Fibroblast of the conjunctiva (primary cell): Measurements from ENCODE around the gene FCRLA.

Source experiments
- DNase-seq: peaks from one replicate; pipeline ENCODE4 v3.0.0-alpha.2; 2010; ENCODE audit warnings: low read depth

Gene FCRLA

GRCh38 chr1:161731981-161732718 is 25.1 kb downstream of the FCRLA start:
- no peak for DNase-seq

- no peak for DNase-seq
Observed at GRCh38 chr1:161733526-161733925, 26.5 kb downstream of the FCRLA start.

DNA sequence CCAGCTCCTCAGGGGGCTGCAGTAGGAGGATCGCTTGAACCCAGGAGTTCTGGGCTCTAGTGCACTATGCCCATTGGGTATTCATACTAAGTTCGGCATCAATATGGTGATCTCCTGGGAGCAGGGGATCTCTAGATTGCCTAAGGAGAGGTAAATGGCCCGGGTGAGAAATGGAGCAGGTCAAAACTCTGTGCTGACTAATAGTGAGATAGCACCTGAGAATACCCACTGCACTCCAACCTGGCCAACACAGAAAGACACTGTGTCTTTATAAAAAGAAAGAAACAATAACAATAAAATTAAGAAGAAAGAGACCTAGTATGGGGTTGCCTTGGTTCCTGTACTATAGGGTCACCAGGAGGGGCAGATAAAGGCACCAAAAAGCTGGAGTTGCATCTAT is 28.8 kb downstream of the FCRLA start:
- DNase-seq = no peak

DNA sequence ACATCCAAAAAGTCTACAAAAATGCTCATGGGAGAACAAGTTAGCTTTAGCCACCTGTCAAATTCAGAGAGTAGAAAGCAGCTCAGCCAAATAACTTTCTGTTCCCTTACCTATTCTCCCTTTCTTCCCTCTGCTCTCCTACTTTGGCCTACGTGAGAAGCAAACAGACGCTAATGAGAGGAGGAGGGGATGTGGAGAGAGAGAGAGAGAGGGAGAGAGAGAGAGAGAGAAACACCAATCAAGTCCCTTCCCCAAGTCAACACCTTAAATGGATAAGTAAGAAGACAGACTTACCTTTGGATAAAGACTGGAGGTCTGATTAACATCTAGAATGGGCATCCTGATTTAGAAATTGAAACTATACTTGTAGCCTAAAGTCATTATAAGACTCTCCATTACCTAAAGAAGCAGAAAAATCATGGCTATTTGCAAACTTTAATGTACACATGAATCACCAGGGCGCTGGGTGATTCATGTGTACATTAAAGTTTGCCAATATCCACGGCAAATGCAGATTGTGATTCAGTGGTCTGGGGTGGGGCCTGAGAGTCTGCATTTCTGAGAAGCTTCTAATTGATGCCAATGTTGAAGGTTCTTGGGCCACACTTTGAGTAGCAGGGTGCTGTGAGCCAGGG is 29.4 kb downstream of the FCRLA start:
- DNase-seq = no peak

DNA sequence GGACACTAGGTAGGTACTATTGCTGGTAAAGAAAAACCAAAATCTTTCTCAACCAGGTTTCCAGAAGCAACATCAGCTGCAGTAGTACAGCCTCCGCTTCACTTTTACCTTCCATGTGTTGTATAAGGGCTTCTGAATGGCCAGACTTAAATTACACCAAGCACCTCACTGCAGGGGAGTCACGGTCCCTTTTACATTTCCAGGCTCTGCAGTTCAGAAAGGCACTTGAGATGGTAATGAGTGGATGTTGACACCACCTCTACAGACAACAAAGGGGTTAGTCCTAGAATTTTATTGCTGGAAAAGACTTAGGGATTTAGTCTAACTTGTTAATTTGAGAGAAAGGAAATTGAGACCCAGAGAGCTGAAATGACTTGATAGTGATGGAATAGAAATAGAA is 30.6 kb downstream of the FCRLA start:
- DNase-seq = no peak

DNA sequence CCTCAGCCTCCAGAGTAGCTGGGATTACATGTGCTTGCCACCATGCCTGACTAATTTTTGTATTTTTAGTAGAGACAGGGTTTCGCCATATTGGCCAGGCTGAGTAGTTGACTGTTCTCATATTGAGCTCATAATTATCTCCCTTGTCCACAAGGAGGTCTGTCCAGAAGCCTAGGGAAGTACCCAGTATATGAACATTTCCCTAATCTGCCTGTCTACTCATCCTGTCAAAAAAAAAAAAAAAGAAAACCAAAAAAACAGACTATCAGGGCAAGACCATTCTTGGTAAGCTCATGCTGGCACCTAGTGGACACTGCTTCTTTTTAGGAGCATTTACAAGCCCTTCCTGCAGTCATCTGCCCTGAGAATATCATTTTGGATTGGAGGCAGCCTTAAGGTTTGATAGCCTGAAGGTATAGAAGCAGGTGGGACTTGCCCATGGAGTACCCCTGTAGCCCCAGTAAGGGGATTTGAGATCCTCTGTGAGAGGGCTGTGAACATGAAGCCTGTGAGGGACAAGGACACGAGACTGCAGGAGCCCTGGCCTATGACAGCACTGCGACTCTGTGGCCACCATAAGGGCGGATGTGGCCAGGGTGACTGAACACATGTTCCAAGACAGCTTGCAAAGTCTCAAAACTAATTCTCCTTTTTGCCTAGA is 31.7 kb downstream of the FCRLA start:
- DNase-seq = peak; percentile 70

DNA sequence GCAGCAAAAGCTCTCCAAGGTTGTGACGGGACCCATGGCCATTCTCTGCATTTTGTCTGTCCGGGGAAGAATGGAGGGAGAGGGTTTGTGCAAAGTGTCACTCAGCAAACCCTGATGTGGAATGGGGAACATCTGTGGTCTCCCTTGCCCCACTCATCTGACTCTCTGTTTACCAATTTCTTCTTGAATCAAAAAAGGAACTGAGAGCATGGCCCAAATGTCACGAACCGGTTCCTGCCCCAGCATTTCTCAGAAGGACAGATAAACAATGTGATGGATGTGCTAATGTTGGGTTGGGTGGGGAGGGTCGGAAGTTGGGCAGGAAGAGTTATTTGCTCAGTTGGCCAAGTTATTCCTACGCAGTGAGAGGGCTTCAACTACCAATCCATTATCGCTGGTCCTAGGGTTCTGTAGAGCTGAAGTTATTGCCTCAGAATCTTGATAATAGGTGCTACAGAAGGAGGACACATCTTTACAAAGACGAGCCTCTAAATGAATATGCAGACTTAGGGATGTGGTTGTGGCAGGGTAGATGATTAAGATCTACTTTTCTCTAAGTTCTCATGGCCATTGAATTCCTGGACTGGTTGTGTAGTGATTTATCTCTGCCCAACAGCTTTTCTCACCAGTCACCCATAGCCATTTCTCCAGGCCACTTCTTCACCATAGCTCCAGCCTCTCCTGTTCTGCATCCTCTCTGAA is 33.0 kb downstream of the FCRLA start:
- DNase-seq = no peak

- DNase-seq = no peak
Observed at GRCh38 chr1:161740921-161741320, 33.9 kb downstream of the FCRLA start.

GRCh38 chr1:161743231-161743630 is 36.2 kb downstream of the FCRLA start:
- no peak for DNase-seq

- DNase-seq = no peak
Observed at GRCh38 chr1:161747801-161748200, 40.8 kb downstream of the FCRLA start.

GRCh38 chr1:161749509-161750407 is 42.7 kb downstream of the FCRLA start, which contains the start of gene DUSP12:
TSS of gene DUSP12 (plus strand) at chr1:161749786. CDS start at chr1:161749802, 16 bp downstream.
- DNase-seq = peak; percentile 94

GRCh38 chr1:161763522-161764098 is 56.6 kb downstream of the FCRLA start:
- DNase-seq = no peak
